Activated CD8-positive, alpha-beta memory T cell treated with anti-CD3 and anti-CD28 coated beads, Interleukin-2, amount 50 U/mL, for 1 hour (primary cell): ENCODE results near the gene SLIT1.

Experiments
- DNase-seq: peaks from one replicate; pipeline ENCODE4 v3.0.0-alpha.2; 2020; ENCODE audit errors: extremely low read depth

Gene SLIT1

DNA sequence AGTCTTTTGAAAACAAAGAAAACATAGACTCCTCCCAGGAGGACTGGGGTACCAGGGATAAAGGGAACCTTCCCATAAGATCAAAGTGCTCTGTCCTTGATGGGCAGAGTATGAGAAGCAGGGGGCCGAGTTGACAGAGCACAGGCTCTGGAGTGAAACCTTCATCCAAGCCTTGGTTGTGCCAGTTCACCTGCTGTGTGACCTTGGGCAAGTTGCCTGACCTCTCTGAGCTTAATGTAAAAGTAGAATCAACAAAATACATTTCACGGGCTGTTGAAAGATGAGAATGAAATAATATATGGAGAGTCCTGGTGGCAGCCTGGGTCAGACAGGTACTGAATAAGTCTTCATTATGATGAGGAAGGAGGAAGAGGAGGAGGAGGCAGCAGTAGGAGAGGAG lies 69.9 kb downstream of the SLIT1 start:
- no peak for DNase-seq

DNA sequence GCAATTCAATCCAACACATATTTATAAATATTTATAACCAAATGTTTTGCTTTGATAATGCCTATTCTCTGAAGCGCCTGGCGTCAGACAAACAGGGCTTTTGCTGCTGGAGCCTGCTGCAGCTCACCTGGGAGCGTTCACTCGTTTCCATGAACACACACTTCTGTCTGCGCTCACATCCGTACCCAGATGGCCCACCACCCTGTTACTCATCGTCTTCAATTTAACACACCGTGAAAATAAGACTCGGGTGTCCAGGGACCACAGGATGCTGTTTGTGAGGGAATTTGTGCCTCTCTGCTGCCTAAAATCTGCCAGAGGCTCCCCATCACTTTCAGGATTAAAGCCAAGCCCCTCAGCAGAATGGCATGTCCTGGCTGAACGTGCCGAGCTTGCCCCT lies 74.1 kb downstream of the SLIT1 start:
- no peak for DNase-seq

GRCh38 chr10:97109547-97109946 lies 76.2 kb downstream of the SLIT1 start:
- DNase-seq, result no peak

- DNase-seq, result no peak
Observed at GRCh38 chr10:97107551-97107950, 78.2 kb downstream of the SLIT1 start.

DNA sequence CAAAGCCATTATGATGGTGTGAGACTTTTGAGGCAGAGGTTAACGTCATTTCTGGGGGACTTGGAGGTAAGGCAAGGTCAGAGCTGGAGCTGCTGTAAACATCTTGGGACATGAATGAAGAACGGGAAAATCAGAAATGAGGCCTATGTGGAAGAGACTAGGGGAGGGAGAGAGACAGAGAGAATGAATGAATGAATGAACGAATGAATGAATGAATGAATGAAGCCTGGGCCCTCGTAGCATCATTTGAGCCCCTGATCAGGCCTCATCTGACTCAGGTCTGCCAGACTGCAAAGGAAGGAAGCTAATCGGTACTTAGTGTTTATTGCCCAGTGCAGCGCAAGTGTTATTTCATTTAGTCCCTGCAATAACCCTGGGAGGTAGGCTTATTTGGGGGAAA lies 79.6 kb downstream of the SLIT1 start:
- DNase-seq, result no peak

DNA sequence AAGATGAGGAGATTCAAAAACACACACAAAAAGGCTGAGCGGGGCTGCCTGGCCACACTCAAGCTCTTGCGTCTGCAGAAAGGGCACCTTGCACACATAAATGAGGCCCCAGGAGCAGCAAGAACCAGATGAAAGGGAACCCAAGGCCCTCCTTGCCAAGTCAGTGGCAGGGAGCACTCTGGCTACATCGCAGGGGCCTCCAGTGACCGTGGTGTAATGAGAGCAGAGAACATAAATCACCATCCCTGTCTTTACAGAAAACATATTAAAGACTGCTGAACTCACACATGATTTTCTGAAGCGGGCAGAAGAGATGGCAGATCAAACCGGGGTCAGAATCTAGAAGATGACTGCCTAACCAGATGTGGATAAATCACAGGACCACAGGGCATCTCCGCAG lies 80.5 kb downstream of the SLIT1 start:
- DNase-seq, result no peak

DNA sequence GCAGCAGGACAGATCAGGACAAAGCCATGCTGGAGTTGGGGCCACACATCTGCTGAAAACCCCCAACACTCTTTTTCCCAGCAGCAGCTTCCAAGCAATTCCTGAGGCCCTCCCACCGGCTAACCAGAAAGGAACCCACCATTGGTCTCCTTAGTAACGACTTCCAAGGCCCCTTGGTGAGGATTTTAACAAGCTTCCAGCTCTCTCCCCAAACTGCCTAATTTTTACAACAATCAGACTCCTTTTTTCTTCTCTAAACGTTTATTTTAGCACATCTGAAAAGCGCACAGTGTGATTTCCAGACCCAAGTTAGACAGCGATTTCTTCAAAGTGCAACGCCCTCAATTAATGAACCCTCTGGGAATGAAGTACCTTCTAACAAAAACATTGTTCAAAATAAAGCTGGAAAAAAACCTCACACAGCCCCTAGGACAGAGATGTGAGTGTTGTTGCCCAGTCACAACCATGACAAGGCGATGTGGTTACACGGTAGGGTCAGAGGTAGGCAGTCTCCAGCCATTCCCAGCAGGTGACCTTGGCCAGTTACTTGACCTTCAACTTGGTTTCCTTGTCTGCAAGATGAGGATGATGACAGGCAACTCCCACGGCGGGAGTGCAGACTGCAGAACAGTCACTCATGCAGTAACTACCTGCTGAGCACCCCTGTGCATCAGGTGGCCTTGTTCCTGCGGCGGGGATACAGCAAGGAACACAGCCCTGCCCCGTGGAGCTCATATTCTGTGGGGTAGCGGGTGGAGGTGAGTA lies 82.3 kb downstream of the SLIT1 start:
- no peak for DNase-seq

- DNase-seq, result no peak
Observed at GRCh38 chr10:97102441-97102840, 83.3 kb downstream of the SLIT1 start.

DNA sequence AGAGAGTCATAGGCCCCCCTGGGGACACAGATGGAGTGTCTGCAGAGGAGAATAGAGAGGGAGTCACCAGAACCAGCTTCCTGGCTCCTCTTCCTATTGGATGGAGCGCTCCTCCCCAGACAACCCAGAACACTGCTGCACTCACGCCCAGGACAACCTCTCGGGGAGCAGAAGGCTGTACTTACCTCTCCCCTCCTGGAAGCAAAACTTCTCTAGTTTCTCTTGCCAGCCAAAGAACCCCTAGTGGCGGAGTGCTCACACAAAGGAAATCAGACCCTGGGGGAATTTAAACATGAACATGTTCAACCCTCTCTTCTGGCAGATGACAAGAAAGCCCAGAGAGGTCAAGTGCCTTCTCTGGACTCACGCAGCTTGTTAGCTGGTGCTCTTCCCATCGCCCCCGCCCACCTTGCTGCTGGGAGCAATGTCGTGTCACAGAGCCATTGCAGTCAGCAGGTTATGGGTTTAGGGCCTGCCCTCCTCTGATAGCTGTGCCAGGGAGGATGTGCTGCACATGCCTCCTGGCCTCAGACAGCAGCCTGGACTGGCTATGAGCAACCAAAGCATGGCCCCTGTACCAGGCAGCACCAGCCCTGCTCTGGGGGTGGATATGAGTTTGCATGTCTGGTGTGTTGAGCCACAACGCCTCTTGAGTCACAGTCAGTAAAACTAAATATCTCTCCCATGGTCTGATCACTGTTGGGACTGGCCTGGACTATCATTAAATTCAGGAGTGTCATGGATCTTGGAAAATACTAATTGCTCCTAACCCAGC lies 84.4 kb downstream of the SLIT1 start:
- DNase-seq, result no peak

DNA sequence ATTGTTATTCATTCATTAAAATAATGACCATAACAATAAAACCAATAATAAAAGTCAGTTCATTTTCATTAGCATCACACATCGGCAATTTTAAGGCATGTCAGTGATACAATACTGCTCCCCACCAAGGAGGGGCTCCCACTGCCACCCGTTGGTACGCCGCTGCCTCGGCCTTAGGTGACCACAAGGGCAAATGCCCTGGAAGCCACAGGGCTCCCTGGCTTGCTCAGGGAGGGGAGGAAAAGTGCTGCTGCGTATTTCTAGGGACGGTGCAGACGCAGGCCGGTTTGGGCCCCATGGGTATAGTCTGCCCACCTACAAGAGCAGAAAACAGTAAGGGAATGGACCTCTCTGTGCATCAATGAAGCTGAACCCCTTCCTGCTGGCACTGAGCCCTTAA lies 85.1 kb downstream of the SLIT1 start:
- DNase-seq, result no peak

DNA sequence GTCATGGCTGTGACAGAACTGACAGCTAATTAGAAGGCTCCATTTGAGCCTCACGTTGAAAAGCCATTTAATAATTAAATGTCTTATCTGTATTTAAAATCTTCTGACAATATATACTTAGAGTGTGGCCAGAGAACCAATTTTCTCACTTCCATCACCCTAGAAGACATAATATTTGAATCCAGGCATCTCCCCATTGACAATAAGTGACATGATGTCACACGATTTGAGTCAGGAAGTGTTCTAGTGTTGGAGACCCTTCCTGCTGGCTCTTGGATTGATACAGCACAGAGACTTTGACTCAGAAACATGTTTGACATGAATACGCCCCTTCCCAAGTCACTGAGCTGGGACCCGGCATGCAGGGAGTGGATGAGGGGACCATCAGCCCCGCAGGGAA lies 85.9 kb downstream of the SLIT1 start:
- no peak for DNase-seq

- DNase-seq, result no peak
Observed at GRCh38 chr10:97099089-97099488, 86.7 kb downstream of the SLIT1 start.

- no peak for DNase-seq
Observed at GRCh38 chr10:97097084-97097433, 88.7 kb downstream of the SLIT1 start.

- DNase-seq, result no peak
Observed at GRCh38 chr10:97096261-97097083, 89.3 kb downstream of the SLIT1 start.

DNA sequence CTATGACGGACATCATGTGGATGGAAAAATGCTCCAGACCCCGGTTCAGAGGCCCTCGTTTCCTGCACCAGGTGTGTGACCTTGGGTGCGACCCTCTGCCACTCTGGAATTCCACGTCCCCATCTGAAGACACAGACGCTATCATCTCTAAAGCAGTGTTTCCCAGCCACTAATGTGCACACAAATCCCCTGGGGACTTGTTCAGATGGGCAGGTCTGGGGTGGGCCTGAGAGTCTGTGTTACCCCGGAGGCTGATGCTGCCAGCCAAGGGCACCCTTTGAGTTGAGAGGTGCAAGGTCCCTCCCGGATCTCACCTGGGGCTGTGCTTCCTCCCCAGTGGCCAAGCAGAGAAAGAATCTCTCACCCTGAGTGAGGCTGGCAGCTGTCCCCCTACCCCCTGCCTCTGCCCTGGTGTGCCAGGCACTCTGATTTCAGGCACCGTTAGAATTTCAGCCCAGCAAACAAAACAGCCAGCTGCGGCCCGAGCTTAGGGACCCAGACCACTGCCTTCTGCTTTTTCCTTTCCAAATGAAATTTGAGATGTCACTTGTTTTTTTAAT lies 90.0 kb downstream of the SLIT1 start:
- DNase-seq, result no peak

GRCh38 chr10:97090644-97091043 lies 95.1 kb downstream of the SLIT1 start:
- DNase-seq, result no peak

- DNase-seq, result no peak
Observed at GRCh38 chr10:97090035-97090434, 95.7 kb downstream of the SLIT1 start.

- no peak for DNase-seq
Observed at GRCh38 chr10:97089209-97089870, 96.4 kb downstream of the SLIT1 start.

- no peak for DNase-seq
Observed at GRCh38 chr10:97087296-97087695, 98.5 kb downstream of the SLIT1 start.

GRCh38 chr10:97086530-97086929 lies 99.2 kb downstream of the SLIT1 start:
- DNase-seq, result no peak

GRCh38 chr10:97083228-97083829 lies 102.4 kb downstream of the SLIT1 start:
- no peak for DNase-seq
